HS-5 (cell line): ENCODE measurements around the gene DPH2.

Experiments used
- DNase-seq: peaks from one replicate; pipeline ENCODE4 v3.0.0-alpha.2; 2012; ENCODE audit warnings: low read depth

The DPH2 gene

GRCh38 chr1:43983253-43983899 lies 13.6 kb downstream of the DPH2 start:
- no peak for DNase-seq

GRCh38 chr1:43984855-43985254 lies 15.0 kb downstream of the DPH2 start:
- no peak for DNase-seq

- DNase-seq: no peak
Measured at GRCh38 chr1:43985984-43986595, 16.3 kb downstream of the DPH2 start.

GRCh38 chr1:43986712-43987111 lies 16.9 kb downstream of the DPH2 start:
- DNase-seq: no peak

GRCh38 chr1:43987159-43987902 lies 17.5 kb downstream of the DPH2 start:
- no peak for DNase-seq

GRCh38 chr1:43990271-43991199 lies 20.7 kb downstream of the DPH2 start:
- DNase-seq: no peak

- no peak for DNase-seq
Measured at GRCh38 chr1:43991200-43991475, 21.3 kb downstream of the DPH2 start.

- DNase-seq: peak; percentile 56
Measured at GRCh38 chr1:43991476-43992231, 21.8 kb downstream of the DPH2 start, which contains the start of gene CCDC24. CCDC24 (plus strand) TSS chr1:43991599; CDS start chr1:43991879, 280 bp downstream.

GRCh38 chr1:43992232-43992995 lies 22.6 kb downstream of the DPH2 start:
- no peak for DNase-seq

- no peak for DNase-seq
Measured at GRCh38 chr1:43993206-43993914, 23.6 kb downstream of the DPH2 start.

- no peak for DNase-seq
Measured at GRCh38 chr1:43994071-43994470, 24.3 kb downstream of the DPH2 start.

GRCh38 chr1:43994794-43995790 lies 25.3 kb downstream of the DPH2 start:
- DNase-seq: no peak

- DNase-seq: no peak
Measured at GRCh38 chr1:43995984-43996732, 26.3 kb downstream of the DPH2 start.

GRCh38 chr1:43996733-43997115 lies 26.9 kb downstream of the DPH2 start:
- DNase-seq: no peak

- no peak for DNase-seq
Measured at GRCh38 chr1:43997295-43997999, 27.6 kb downstream of the DPH2 start.

GRCh38 chr1:43998000-43998378 lies 28.2 kb downstream of the DPH2 start:
- DNase-seq: no peak

GRCh38 chr1:43999455-43999854 lies 29.6 kb downstream of the DPH2 start:
- DNase-seq: no peak
